ENCODE results near the gene UPF1. TPM values are rescaled to one million over a fixed set of nuclear protein-coding genes. Genes with fewer than 3 reads are reported as not detected.
"Not testable (repeated sequence)": the region's sequence is repeated elsewhere in the genome, so short reads cannot be mapped to it uniquely, and the experiment has no call there.

Gene UPF1
- total RNA-seq, 3 donors from 2014 or later: 59.8 to 83.6 (median 75.2) TPM

- H3K27me3 ChIP-seq: peaks cover 2 to 10% of the 10 kb centered on the region in 2 donors
- no peaks in the 10 kb centered on the region for H3K9me3 ChIP-seq
- intact Hi-C loops (cut with DNase I; ENCODE audit: low total_unique reads): no loop called here
- H3K27ac ChIP-seq: peak overlapping the region in 1 of 2 donors; percentile 12
- TF ChIP-seq POLR2A (IDR thresholded peaks at IDR 0.05): no peak
- DNase-seq (ENCODE audit: low spot score in 2 of 2): no peak
- H3K4me3 ChIP-seq: no peak overlapping the region
- H3K36me3 ChIP-seq: no peaks in the 10 kb centered on the region
- peaks cover 8 to 13% of the 10 kb centered on the region in 2 donors for H3K4me1 ChIP-seq
Measured at GRCh38 chr19:18898081-18898606, 66.4 kb downstream of the UPF1 start.

DNA sequence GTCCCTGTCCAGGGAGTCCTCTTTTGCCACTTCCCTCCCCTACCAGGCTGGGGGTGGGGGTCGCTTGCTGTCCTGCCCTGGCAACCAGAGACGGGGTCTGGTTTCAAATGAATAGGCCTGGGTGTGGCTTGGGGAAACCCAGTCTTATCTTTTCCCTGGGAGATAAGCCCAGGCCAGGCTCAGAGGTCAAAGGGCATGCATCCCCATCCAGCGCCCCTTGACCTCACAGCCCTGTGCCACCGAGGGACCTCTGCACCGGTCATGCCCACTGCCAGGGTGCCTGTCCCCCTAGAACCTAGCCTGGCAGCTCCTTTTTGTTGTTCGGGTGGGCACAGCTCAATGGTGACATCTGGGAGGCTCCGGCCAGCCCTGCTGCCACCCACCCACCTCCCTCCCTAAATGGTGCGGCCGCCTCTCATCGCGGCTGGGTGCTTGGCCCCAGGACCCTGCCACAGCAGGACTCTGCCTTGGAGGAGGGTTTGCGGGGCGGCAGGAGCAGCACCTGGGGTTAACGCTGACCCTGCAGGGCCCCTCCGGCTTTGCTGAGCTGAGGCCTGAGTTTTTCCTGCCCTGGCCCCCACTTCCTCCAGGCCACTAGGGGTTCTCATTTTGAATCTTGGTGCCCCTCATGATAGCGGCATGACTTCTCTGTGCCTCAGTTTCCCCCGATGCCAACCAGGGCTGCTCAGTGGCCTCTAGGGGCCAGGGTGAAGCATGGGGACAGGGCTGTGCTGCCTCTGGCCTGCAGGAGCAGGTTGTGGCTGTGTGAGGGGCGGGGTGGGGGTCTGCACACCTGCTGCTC lies 67.0 kb downstream of the UPF1 start:
- intact Hi-C loops (cut with DNase I; ENCODE audit: low total_unique reads): no loop called here
- peaks cover 2 to 10% of the 10 kb centered on the region in 2 donors for H3K27me3 ChIP-seq
- no peaks in the 10 kb centered on the region for H3K9me3 ChIP-seq
- peaks cover 8 to 13% of the 10 kb centered on the region in 2 donors for H3K4me1 ChIP-seq
- H3K4me3 ChIP-seq: no peak overlapping the region
- H3K27ac ChIP-seq: no peak overlapping the region
- TF ChIP-seq, protein P1, sequence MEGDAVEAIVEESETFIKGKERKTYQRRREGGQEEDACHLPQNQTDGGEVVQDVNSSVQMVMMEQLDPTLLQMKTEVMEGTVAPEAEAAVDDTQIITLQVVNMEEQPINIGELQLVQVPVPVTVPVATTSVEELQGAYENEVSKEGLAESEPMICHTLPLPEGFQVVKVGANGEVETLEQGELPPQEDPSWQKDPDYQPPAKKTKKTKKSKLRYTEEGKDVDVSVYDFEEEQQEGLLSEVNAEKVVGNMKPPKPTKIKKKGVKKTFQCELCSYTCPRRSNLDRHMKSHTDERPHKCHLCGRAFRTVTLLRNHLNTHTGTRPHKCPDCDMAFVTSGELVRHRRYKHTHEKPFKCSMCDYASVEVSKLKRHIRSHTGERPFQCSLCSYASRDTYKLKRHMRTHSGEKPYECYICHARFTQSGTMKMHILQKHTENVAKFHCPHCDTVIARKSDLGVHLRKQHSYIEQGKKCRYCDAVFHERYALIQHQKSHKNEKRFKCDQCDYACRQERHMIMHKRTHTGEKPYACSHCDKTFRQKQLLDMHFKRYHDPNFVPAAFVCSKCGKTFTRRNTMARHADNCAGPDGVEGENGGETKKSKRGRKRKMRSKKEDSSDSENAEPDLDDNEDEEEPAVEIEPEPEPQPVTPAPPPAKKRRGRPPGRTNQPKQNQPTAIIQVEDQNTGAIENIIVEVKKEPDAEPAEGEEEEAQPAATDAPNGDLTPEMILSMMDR (IDR thresholded peaks at IDR 0.05): no peak
- TF ChIP-seq POLR2A (IDR thresholded peaks at IDR 0.05): no peak
- TF ChIP-seq POLR2AphosphoS5 (IDR thresholded peaks at IDR 0.05): no peak
- DNase-seq (ENCODE audit: low spot score in 2 of 2): no peak
- no peaks in the 10 kb centered on the region for H3K36me3 ChIP-seq

DNA sequence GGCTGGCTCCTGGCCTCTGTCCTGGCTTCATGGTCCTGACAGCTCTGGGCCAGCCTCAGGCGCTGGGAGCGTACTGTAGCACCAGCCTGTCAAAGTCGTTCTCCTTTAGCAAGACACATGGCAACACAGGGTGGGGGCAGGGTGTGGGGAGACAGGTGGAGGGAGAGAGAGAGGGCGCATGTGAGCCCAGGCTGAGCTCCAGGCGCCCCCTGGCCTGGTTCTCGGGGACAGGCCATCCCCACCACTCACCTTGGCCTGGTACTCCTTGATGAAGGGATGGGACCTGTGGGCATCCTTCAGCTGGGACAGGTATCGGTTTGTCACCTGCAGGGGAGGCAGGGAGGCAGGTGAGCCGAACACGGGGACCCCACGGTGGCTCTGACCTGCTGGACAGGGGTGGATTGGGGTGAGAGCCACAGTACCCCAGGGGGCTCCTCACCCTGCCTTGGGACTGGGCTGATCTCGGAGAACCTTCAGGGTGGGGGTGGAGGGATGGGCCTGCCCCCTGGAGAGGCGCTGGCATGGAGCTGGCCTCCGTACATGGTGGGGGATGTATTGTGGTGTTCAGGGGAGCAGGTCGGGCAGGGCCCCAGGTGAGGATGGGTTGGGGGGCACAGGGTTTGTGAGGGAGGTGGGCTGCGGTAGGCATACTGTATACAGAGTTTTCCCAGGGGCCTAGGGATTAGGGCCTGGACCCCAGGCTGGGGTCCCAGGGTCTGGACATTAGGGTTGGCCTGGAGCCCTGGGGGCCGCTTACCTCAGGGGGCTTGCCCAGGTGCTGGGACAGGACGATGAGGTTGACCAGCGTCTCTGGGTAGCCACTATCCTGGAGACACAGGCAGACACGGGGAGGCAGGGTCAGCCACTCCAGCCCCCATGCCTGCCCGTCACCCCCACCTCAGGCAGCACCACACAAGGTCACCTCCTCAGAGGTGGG lies 68.1 kb downstream of the UPF1 start:
- intact Hi-C loops (cut with DNase I; ENCODE audit: low total_unique reads): no loop called here
- H3K27ac ChIP-seq: no peak overlapping the region
- H3K4me3 ChIP-seq: no peak overlapping the region
- TF ChIP-seq POLR2A (IDR thresholded peaks at IDR 0.05): no peak
- TF ChIP-seq, protein P1 (IDR thresholded peaks at IDR 0.05): no peak
- no peak for TF ChIP-seq POLR2AphosphoS5 (IDR thresholded peaks at IDR 0.05)
- no peaks in the 10 kb centered on the region for H3K9me3 ChIP-seq
- no peak for DNase-seq (ENCODE audit: low spot score in 2 of 2)
- H3K4me1 ChIP-seq: peaks cover 6 to 7% of the 10 kb centered on the region in 2 donors
- H3K36me3 ChIP-seq: no peaks in the 10 kb centered on the region
- peaks cover 2 to 7% of the 10 kb centered on the region in 2 donors for H3K27me3 ChIP-seq

DNA sequence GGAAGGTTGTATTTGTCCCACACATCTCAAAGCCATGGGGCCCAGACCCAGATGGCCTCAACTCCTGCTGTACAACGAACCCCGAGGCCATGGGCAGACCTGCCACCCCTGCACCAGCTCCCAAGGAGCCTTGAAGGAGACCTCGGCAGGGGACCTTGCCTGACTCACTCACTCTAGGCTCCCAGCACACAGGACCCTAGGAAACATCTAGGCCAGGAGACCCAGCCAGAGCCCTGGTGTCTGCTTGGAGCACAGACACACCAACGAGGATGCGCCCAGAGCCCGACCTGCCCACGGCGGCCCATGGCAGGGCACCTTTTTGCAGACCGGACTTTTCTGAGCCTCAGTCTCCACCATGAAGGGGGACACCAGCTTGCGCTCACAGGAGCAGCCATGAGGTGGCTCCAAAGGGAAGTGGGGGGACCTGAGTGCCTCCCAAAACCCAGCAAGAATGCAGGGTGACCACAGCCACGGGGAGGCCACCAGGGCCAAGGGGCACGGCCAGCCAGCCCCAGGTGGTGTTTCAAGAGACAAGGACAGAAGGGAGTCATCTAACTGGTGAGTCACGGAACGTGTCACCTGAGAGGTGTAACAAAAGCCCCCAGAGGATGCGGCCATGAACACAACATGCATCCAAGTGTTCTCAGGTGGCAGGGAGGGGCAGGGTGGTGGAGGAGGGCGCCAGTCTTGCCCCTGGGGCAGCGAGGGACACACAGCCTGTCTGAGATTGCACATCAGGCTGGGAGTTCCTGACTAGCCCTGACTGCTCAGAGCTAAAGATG lies 69.1 kb downstream of the UPF1 start:
- Histone ChIP-seq H3K4me1 (no peaks in the 10 kb centered on the region), H3K36me3 (no peaks in the 10 kb centered on the region), H3K9me3 (no peaks in the 10 kb centered on the region), H3K27ac (no peak overlapping the region), H3K4me3 (no peak overlapping the region), H3K27me3 (no peaks in the 10 kb centered on the region)
- no peak for DNase-seq (ENCODE audit: low spot score in 2 of 2)
- TF ChIP-seq, protein P1 (IDR thresholded peaks at IDR 0.05): no peak
- TF ChIP-seq POLR2AphosphoS5 (IDR thresholded peaks at IDR 0.05) (no peak), POLR2A (IDR thresholded peaks at IDR 0.05) (no peak)
- intact Hi-C loops (cut with DNase I; ENCODE audit: low total_unique reads): no loop called here

- no peaks in the 10 kb centered on the region for H3K27me3 ChIP-seq
- TF ChIP-seq, protein P1 (IDR thresholded peaks at IDR 0.05): no peak
- TF ChIP-seq POLR2AphosphoS5 (IDR thresholded peaks at IDR 0.05) (no peak), POLR2A (IDR thresholded peaks at IDR 0.05) (no peak)
- intact Hi-C loops (cut with DNase I; ENCODE audit: low total_unique reads): no loop called here
- H3K27ac ChIP-seq: no peak overlapping the region
- no peaks in the 10 kb centered on the region for H3K36me3 ChIP-seq
- no peak for DNase-seq (ENCODE audit: low spot score in 2 of 2)
- no peaks in the 10 kb centered on the region for H3K9me3 ChIP-seq
- H3K4me3 ChIP-seq: no peak overlapping the region
- no peaks in the 10 kb centered on the region for H3K4me1 ChIP-seq
Measured at GRCh38 chr19:18901491-18901890, 69.7 kb downstream of the UPF1 start.

DNA sequence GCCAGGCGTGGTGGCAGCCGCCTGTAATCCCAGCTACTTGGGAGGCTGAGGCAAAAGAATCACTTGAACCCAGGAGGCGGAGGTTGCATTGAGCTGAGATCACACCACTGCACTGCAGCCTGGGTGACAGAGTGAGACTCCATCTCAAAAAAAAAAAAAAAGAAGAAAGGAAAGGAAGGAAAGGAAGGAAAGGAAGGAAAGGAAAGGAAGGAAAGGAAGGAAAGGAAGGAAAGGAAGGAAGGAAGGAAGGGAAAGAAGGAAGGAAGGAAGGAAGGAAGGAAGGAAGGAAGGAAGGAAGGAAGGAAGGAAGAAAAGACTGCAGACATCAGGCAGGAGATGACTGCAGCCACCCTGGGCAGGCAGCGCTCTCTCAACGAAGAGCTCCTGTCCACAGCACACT lies 70.8 kb downstream of the UPF1 start:
- H3K4me1 ChIP-seq; H3K27ac ChIP-seq; intact Hi-C loops (cut with DNase I; ENCODE audit: low total_unique reads); H3K27me3 ChIP-seq; H3K9me3 ChIP-seq; H3K4me3 ChIP-seq; H3K36me3 ChIP-seq; DNase-seq (ENCODE audit: low spot score in 2 of 2): not testable (repeated sequence)
